PC-3 (cell line): Measurements from ENCODE around the gene TNFSF18.

Experiments used
- CTCF ChIP-seq: fragments of 300-600 bp; sonication (generic); conservative IDR thresholded peaks from 2 replicates; pipeline ENCODE4 v1.5.1; 2017; ENCODE audit warnings: antibody characterized with exemption, low read depth, mild to moderate bottlenecking, low read length
- EZH2 ChIP-seq: fragments of 300-600 bp; sonication (generic); IDR thresholded peaks from one replicate; pipeline ENCODE4 v1.6.1; 2017; ENCODE audit warnings: antibody characterized with exemption, mild to moderate bottlenecking, low read length; ENCODE audit not compliant: unreplicated experiment

GRCh38 chr1:173093691-173094445 lies 43.1 kb upstream of the TNFSF18 start:
- TF ChIP-seq EZH2 (no peak), CTCF (no peak)
